Measurements from ENCODE around the gene ERO1B.

ERO1B gene

DNA sequence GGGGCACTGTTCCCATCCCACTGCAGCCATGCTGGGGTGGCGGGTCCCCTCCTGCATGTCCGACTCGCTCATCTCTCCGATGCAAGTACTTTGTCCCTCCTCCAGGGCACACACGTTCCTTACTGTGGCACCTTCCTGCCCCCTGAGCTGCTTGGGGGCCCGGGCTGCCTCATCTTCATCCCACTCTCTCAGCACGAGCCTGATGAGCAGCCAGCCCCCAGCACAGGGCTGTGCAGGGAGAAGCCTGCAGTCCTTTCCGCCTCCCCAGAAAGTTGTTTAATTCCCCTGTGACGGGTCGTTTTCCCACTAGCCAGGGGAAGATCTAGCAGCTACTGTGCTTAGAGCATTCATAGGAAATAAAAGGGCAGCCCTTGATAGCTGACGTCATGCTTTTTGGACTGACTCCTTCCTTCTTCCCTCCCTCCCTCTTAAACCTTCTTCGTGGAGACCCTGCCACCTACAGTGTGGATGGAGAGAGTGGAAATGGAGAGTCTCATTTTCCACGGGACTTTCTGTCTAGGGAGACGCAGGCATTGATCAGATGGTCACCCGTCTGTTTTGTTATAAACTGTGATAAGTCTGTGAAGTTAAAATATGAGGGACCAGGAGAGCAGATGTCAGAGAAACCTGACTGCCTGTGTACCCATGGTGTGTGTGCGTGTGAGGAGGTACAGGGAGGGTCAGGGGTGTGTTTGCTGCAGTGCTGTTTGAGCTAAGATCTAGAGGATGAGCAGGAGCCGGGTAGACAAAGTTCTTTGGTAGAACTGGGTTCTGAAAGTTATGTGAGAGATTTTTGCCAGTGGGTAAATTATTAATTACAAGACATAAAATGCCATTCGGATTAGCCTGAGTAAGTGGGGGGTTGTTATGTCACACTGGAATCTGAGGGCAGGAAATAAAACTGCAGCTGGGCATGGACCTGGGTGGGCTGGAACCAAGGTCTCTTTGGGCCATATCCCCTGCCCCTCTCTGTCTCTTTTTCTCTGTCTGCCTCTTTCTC lies 105.1 kb downstream of the ERO1B start:
- no peak for DNase-seq (ENCODE audit: low read depth, low spot score)
- Histone ChIP-seq H3K9ac (ENCODE audit: insufficient read length, low read depth) (no peak overlapping the region), H3K27me3 (ENCODE audit: insufficient read depth, insufficient read length) (no peaks in the 10 kb centered on the region), H3K9me3 (ENCODE audit: insufficient read depth, low read length) (no peaks in the 10 kb centered on the region), H3K4me3 (ENCODE audit: insufficient read length, low read depth) (no peak overlapping the region), H3K36me3 (ENCODE audit: insufficient read depth, insufficient read length, low read length) (no peaks in the 10 kb centered on the region), H3K4me1 (ENCODE audit: insufficient read depth, insufficient read length) (peaks cover 6% of the 10 kb centered on the region)
- TF ChIP-seq SUZ12 (IDR thresholded peaks at IDR 0.05; ENCODE audit: extremely low read depth, insufficient read depth, insufficient read length) (no peak), ZNF274 (IDR thresholded peaks at IDR 0.05; ENCODE audit: low read depth, low read length) (no peak), YY1 (IDR thresholded peaks at IDR 0.05; ENCODE audit: insufficient read depth, insufficient read length) (no peak)

GRCh38 chr1:236175642-236176336 lies 106.0 kb downstream of the ERO1B start:
- Histone ChIP-seq H3K9ac (ENCODE audit: insufficient read length, low read depth) (no peak overlapping the region), H3K4me1 (ENCODE audit: insufficient read depth, insufficient read length) (peaks cover 6% of the 10 kb centered on the region), H3K4me3 (ENCODE audit: insufficient read length, low read depth) (no peak overlapping the region), H3K9me3 (ENCODE audit: insufficient read depth, low read length) (no peaks in the 10 kb centered on the region), H3K36me3 (ENCODE audit: insufficient read depth, insufficient read length, low read length) (no peaks in the 10 kb centered on the region), H3K27me3 (ENCODE audit: insufficient read depth, insufficient read length) (no peaks in the 10 kb centered on the region)
- TF ChIP-seq ZNF274 (IDR thresholded peaks at IDR 0.05; ENCODE audit: low read depth, low read length), result no peak
- no peak for TF ChIP-seq SUZ12 (IDR thresholded peaks at IDR 0.05; ENCODE audit: extremely low read depth, insufficient read depth, insufficient read length)
- TF ChIP-seq YY1 (IDR thresholded peaks at IDR 0.05; ENCODE audit: insufficient read depth, insufficient read length), result no peak
- DNase-seq (ENCODE audit: low read depth, low spot score), result no peak

DNA sequence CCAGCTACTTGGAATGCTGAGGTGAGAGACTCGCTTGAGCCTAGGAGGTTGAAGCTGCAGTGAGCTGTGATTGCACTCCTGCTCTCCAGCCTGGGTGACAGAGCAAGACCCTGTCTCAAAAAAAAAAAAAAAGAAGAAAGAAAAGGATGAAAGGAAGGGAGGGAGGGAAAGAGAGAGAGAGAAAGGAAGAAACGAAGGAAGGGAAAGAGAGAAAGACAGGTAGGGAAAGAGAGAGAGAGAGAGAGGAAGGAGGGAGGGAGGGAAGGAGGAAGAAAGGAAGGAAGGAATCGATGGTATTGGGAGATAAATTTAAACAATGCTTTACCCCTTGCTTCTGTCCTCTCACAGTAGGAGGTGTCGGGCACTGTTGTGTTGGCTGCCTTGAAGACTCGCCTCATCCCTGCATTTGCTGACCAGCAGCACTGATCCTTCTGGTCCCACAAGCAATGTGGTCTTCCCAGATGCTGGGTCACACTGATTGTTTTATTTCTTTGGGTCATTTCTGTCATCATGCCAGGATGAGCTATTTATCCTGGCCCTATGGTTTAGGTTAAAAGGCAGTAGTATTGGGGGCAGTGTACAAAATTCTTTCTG lies 108.5 kb downstream of the ERO1B start:
- no peaks in the 10 kb centered on the region for H3K36me3 ChIP-seq (ENCODE audit: insufficient read depth, insufficient read length, low read length)
- H3K9me3 ChIP-seq (ENCODE audit: insufficient read depth, low read length), result no peaks in the 10 kb centered on the region
- H3K4me3 ChIP-seq (ENCODE audit: insufficient read length, low read depth), result no peak overlapping the region
- DNase-seq (ENCODE audit: low read depth, low spot score), result no peak
- TF ChIP-seq SUZ12 (IDR thresholded peaks at IDR 0.05; ENCODE audit: extremely low read depth, insufficient read depth, insufficient read length) (no peak), YY1 (IDR thresholded peaks at IDR 0.05; ENCODE audit: insufficient read depth, insufficient read length) (no peak), ZNF274 (IDR thresholded peaks at IDR 0.05; ENCODE audit: low read depth, low read length) (no peak)
- H3K9ac ChIP-seq (ENCODE audit: insufficient read length, low read depth), result no peak overlapping the region
- H3K4me1 ChIP-seq (ENCODE audit: insufficient read depth, insufficient read length), result peaks cover 6% of the 10 kb centered on the region
- no peaks in the 10 kb centered on the region for H3K27me3 ChIP-seq (ENCODE audit: insufficient read depth, insufficient read length)

- Histone ChIP-seq H3K27me3 (ENCODE audit: insufficient read depth, insufficient read length) (no peaks in the 10 kb centered on the region), H3K4me1 (ENCODE audit: insufficient read depth, insufficient read length) (peaks cover 6% of the 10 kb centered on the region), H3K9me3 (ENCODE audit: insufficient read depth, low read length) (no peaks in the 10 kb centered on the region), H3K9ac (ENCODE audit: insufficient read length, low read depth) (no peak overlapping the region), H3K36me3 (ENCODE audit: insufficient read depth, insufficient read length, low read length) (no peaks in the 10 kb centered on the region), H3K4me3 (ENCODE audit: insufficient read length, low read depth) (no peak overlapping the region)
- DNase-seq (ENCODE audit: low read depth, low spot score), result no peak
- no peak for TF ChIP-seq YY1 (IDR thresholded peaks at IDR 0.05; ENCODE audit: insufficient read depth, insufficient read length)
- TF ChIP-seq ZNF274 (IDR thresholded peaks at IDR 0.05; ENCODE audit: low read depth, low read length), result no peak
- TF ChIP-seq SUZ12 (IDR thresholded peaks at IDR 0.05; ENCODE audit: extremely low read depth, insufficient read depth, insufficient read length), result no peak
Measured at GRCh38 chr1:236172041-236172579, 109.6 kb downstream of the ERO1B start.

DNA sequence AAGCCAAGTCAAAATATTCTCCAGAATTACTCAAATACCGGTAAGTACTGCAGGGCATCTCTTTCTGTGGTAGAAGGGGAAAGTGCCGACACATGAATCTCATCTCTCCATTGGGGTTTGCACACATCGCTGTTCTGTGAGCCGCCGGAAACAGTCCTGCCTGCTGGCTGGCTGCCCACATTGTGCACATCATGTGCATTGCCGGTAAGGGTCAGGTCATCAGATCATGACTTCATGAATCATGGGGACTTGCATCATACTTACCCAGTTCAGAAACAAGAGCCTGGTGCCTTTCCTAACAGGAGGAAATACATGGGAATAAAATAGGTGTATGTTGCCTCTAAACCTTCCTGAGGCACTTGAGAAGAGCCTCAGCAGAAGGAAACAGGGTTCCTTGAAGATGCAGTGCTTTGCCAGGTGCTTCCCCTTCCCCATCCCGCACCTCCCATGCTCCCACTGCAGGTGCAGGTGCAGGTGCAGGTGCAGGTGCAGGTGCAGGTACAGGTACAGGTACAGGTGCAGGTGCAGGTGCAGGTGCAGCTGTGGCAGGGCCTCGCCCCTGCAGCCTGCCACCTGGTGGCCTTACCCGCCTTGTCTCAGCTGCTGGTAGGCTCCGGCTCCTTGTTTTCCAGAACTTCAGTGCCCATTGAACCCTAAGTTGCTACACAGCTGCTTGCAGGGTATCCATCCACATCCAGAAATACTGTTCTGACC lies 112.9 kb downstream of the ERO1B start:
- no peak for TF ChIP-seq ZNF274 (IDR thresholded peaks at IDR 0.05; ENCODE audit: low read depth, low read length)
- TF ChIP-seq YY1 (IDR thresholded peaks at IDR 0.05; ENCODE audit: insufficient read depth, insufficient read length), result no peak
- TF ChIP-seq SUZ12 (IDR thresholded peaks at IDR 0.05; ENCODE audit: extremely low read depth, insufficient read depth, insufficient read length), result no peak
- DNase-seq (ENCODE audit: low read depth, low spot score), result no peak
- H3K4me3 ChIP-seq (ENCODE audit: insufficient read length, low read depth), result no peak overlapping the region
- no peaks in the 10 kb centered on the region for H3K9me3 ChIP-seq (ENCODE audit: insufficient read depth, low read length)
- H3K36me3 ChIP-seq (ENCODE audit: insufficient read depth, insufficient read length, low read length), result no peaks in the 10 kb centered on the region
- no peaks in the 10 kb centered on the region for H3K27me3 ChIP-seq (ENCODE audit: insufficient read depth, insufficient read length)
- H3K4me1 ChIP-seq (ENCODE audit: insufficient read depth, insufficient read length), result no peaks in the 10 kb centered on the region
- no peak overlapping the region for H3K9ac ChIP-seq (ENCODE audit: insufficient read length, low read depth)

DNA sequence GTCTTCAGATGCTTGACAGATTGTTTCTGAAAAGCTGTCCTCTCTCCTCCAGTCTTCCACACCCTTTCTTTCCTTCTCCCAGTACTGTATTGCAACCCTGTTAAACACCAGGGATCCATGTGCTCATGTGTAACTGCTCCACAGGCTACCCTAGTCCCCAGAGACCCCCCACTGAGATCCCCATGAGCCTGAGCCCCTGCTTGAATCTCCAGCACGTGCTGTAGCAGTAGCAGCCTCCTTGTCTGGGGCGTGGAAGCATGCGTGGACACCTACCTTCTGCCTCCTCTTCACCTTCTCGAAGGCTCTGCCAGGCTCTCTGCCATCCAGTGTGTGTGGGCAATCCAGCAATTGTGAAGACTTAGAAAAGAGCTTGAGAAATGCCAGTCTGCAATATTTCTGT lies 114.2 kb downstream of the ERO1B start:
- Histone ChIP-seq H3K27me3 (ENCODE audit: insufficient read depth, insufficient read length) (no peaks in the 10 kb centered on the region), H3K9me3 (ENCODE audit: insufficient read depth, low read length) (no peaks in the 10 kb centered on the region), H3K4me1 (ENCODE audit: insufficient read depth, insufficient read length) (no peaks in the 10 kb centered on the region), H3K9ac (ENCODE audit: insufficient read length, low read depth) (no peak overlapping the region), H3K4me3 (ENCODE audit: insufficient read length, low read depth) (no peak overlapping the region), H3K36me3 (ENCODE audit: insufficient read depth, insufficient read length, low read length) (no peaks in the 10 kb centered on the region)
- TF ChIP-seq SUZ12 (IDR thresholded peaks at IDR 0.05; ENCODE audit: extremely low read depth, insufficient read depth, insufficient read length) (no peak), YY1 (IDR thresholded peaks at IDR 0.05; ENCODE audit: insufficient read depth, insufficient read length) (no peak), ZNF274 (IDR thresholded peaks at IDR 0.05; ENCODE audit: low read depth, low read length) (no peak)
- no peak for DNase-seq (ENCODE audit: low read depth, low spot score)

Measured in NT2/D1 (cell line).